Measurements from ENCODE around the gene GNG3.

Gene GNG3

DNA sequence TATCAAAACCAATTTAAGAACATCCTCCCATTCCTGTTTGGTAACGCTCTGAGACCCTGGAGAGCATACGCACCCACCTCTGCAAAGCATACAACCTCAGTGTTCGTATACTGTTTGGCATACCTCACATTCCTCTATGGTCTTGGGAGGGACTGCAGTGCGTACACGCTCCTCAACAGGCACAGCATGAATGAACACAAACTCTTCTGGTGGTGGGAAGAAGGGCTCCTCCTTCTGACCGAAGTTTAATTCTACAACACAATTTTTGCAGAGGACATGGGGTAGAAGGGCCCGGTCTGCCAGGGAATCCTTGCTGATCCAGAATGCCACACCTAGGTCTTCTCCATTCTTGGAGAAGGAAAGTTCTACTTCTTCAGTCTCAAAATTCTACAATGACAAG, 14.5 kb downstream of the GNG3 start:
- no peak for TF ChIP-seq TEAD4 (IDR thresholded peaks at IDR 0.05)
- TF ChIP-seq ZBTB7A (IDR thresholded peaks at IDR 0.05; ENCODE audit: low read depth), result no peak
- TF ChIP-seq, protein P1, sequence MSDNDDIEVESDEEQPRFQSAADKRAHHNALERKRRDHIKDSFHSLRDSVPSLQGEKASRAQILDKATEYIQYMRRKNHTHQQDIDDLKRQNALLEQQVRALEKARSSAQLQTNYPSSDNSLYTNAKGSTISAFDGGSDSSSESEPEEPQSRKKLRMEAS (IDR thresholded peaks at IDR 0.05), result no peak

- TF ChIP-seq ZBTB7A (IDR thresholded peaks at IDR 0.05; ENCODE audit: low read depth) (no peak), TCF12 (IDR thresholded peaks at IDR 0.05; ENCODE audit: low read depth) (no peak), RAD21 (IDR thresholded peaks at IDR 0.05; ENCODE audit: low read depth) (no peak), CREB1 (IDR thresholded peaks at IDR 0.05; ENCODE audit: low read depth) (no peak), TAF1 (IDR thresholded peaks at IDR 0.05; ENCODE audit: low read depth) (no peak), NFIC (IDR thresholded peaks at IDR 0.05) (no peak), FOXM1 (IDR thresholded peaks at IDR 0.05; ENCODE audit: borderline replicate concordance, low read depth) (no peak)
- TF ChIP-seq, protein P1 (IDR thresholded peaks at IDR 0.05), result no peak
- TF ChIP-seq, protein P2, sequence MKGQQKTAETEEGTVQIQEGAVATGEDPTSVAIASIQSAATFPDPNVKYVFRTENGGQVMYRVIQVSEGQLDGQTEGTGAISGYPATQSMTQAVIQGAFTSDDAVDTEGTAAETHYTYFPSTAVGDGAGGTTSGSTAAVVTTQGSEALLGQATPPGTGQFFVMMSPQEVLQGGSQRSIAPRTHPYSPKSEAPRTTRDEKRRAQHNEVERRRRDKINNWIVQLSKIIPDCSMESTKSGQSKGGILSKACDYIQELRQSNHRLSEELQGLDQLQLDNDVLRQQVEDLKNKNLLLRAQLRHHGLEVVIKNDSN (IDR thresholded peaks at IDR 0.05), result no peak
Measured at GRCh38 chr11:62724171-62724570, 16.7 kb downstream of the GNG3 start.

DNA sequence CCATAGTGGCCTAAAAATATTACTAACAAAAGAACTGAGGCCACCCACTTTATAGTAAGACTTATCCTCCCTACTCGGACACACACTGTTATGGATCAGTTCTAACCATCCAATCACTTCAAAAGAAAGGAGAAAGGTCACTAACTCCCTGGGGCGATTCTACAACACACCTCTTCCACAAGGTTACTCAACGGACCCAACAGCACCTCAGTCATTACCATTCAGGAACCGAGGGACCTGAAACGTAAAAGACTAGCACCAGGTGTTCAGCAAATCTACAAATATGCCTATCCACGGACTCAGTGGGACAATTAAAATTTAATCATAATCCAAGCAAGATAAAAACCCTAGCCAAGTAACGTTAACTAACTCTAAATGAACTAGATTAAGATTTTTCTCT, 18.2 kb downstream of the GNG3 start:
- TF ChIP-seq TCF12 (IDR thresholded peaks at IDR 0.05; ENCODE audit: low read depth) (no peak), TEAD4 (IDR thresholded peaks at IDR 0.05) (no peak), TAF1 (IDR thresholded peaks at IDR 0.05; ENCODE audit: low read depth) (no peak), EGR1 (IDR thresholded peaks at IDR 0.05) (no peak), CREB1 (IDR thresholded peaks at IDR 0.05; ENCODE audit: low read depth) (no peak), RAD21 (IDR thresholded peaks at IDR 0.05; ENCODE audit: low read depth) (no peak)

GRCh38 chr11:62726156-62726914, 18.9 kb downstream of the GNG3 start:
- TF ChIP-seq FOXM1 (IDR thresholded peaks at IDR 0.05; ENCODE audit: borderline replicate concordance, low read depth) (no peak), YY1 (IDR thresholded peaks at IDR 0.05; ENCODE audit: low read depth) (no peak), CREB1 (IDR thresholded peaks at IDR 0.05; ENCODE audit: low read depth) (no peak)
- TF ChIP-seq, protein P1 (IDR thresholded peaks at IDR 0.05), result no peak

DNA sequence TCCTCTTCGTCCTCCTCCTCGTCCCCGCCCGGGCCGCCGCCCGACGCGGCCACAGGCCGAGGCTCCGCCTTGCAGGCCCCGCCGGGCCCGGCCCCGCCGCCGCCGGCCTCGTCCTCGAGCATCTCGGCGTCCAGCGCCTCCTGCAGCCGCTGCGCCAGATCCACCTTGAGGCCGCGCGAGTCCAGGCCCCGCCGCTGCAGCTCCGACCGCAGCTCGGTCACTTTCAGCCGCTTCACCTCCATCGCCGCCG, 19.4 kb downstream of the GNG3 start:
- no peak for TF ChIP-seq NFIC (IDR thresholded peaks at IDR 0.05)
- TF ChIP-seq EP300 (IDR thresholded peaks at IDR 0.05; ENCODE audit: borderline replicate concordance), result no peak
- TF ChIP-seq EGR1 (IDR thresholded peaks at IDR 0.05), result no peak
- TF ChIP-seq ZBTB7A (IDR thresholded peaks at IDR 0.05; ENCODE audit: low read depth), result no peak
- TF ChIP-seq, protein P1 (IDR thresholded peaks at IDR 0.05), result no peak
- TF ChIP-seq RAD21 (IDR thresholded peaks at IDR 0.05; ENCODE audit: low read depth), result no peak
- no peak for TF ChIP-seq FOXM1 (IDR thresholded peaks at IDR 0.05; ENCODE audit: borderline replicate concordance, low read depth)
- no peak for TF ChIP-seq YY1 (IDR thresholded peaks at IDR 0.05; ENCODE audit: low read depth)
- TF ChIP-seq CEBPB (IDR thresholded peaks at IDR 0.05), result no peak
- no peak for TF ChIP-seq TEAD4 (IDR thresholded peaks at IDR 0.05)
- TF ChIP-seq, protein P3, sequence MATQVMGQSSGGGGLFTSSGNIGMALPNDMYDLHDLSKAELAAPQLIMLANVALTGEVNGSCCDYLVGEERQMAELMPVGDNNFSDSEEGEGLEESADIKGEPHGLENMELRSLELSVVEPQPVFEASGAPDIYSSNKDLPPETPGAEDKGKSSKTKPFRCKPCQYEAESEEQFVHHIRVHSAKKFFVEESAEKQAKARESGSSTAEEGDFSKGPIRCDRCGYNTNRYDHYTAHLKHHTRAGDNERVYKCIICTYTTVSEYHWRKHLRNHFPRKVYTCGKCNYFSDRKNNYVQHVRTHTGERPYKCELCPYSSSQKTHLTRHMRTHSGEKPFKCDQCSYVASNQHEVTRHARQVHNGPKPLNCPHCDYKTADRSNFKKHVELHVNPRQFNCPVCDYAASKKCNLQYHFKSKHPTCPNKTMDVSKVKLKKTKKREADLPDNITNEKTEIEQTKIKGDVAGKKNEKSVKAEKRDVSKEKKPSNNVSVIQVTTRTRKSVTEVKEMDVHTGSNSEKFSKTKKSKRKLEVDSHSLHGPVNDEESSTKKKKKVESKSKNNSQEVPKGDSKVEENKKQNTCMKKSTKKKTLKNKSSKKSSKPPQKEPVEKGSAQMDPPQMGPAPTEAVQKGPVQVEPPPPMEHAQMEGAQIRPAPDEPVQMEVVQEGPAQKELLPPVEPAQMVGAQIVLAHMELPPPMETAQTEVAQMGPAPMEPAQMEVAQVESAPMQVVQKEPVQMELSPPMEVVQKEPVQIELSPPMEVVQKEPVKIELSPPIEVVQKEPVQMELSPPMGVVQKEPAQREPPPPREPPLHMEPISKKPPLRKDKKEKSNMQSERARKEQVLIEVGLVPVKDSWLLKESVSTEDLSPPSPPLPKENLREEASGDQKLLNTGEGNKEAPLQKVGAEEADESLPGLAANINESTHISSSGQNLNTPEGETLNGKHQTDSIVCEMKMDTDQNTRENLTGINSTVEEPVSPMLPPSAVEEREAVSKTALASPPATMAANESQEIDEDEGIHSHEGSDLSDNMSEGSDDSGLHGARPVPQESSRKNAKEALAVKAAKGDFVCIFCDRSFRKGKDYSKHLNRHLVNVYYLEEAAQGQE (IDR thresholded peaks at IDR 0.05; ENCODE audit: low read depth), result no peak
- TF ChIP-seq TAF1 (IDR thresholded peaks at IDR 0.05; ENCODE audit: low read depth), result no peak

- TF ChIP-seq TEAD4 (IDR thresholded peaks at IDR 0.05) (no peak; the same call in 1 of the 2 replicates), TCF12 (IDR thresholded peaks at IDR 0.05; ENCODE audit: low read depth) (no peak; the same call in 1 of the 2 replicates), CREB1 (IDR thresholded peaks at IDR 0.05; ENCODE audit: low read depth) (no peak; the same call in 1 of the 2 replicates), EGR1 (IDR thresholded peaks at IDR 0.05) (peak; percentile 71), NFIC (IDR thresholded peaks at IDR 0.05) (no peak), EP300 (IDR thresholded peaks at IDR 0.05; ENCODE audit: borderline replicate concordance) (peak; percentile 26; the same call in 1 of the 2 replicates), ZBTB7A (IDR thresholded peaks at IDR 0.05; ENCODE audit: low read depth) (no peak), TAF1 (IDR thresholded peaks at IDR 0.05; ENCODE audit: low read depth) (peak; percentile 57; the same call in 1 of the 2 replicates), YY1 (IDR thresholded peaks at IDR 0.05; ENCODE audit: low read depth) (peak; percentile 62; the same call in 1 of the 2 replicates), RAD21 (IDR thresholded peaks at IDR 0.05; ENCODE audit: low read depth) (no peak; the same call in 1 of the 2 replicates)
- TF ChIP-seq, protein P1 (IDR thresholded peaks at IDR 0.05), result peak; percentile 95
- TF ChIP-seq, protein P2 (IDR thresholded peaks at IDR 0.05), result no peak
- TF ChIP-seq, protein P3 (IDR thresholded peaks at IDR 0.05; ENCODE audit: low read depth), result no peak
Measured at GRCh38 chr11:62727165-62727871, 19.8 kb downstream of the GNG3 start, which contains the start of gene HNRNPUL2. Gene HNRNPUL2 (minus strand): TSS chr11:62727457. CDS start chr11:62727156, 301 bp downstream.
